GM21360 (cell line): ENCODE data around the gene EIF6.
"Not testable (repeated sequence)": the region's sequence is repeated elsewhere in the genome, so short reads cannot be mapped to it uniquely, and the experiment has no call there.

Source experiments
- ATAC-seq: cut with Tn5 transposase; IDR thresholded peaks from one replicate; pipeline ENCODE4 v1.9.1; 2021; ENCODE audit warnings: mild to moderate bottlenecking, moderate library complexity; ENCODE audit not compliant: unreplicated experiment

The EIF6 gene

GRCh38 chr20:35262731-35263531, 21.6 kb downstream of the EIF6 start:
- not testable (repeated sequence) for ATAC-seq

- not testable (repeated sequence) for ATAC-seq
Observed at GRCh38 chr20:35262321-35262720, 22.3 kb downstream of the EIF6 start.

- ATAC-seq, result no peak
Observed at GRCh38 chr20:35260426-35260825, 24.1 kb downstream of the EIF6 start.

- ATAC-seq, result no peak
Observed at GRCh38 chr20:35257175-35257909, 27.2 kb downstream of the EIF6 start.

GRCh38 chr20:35254448-35254999, 30.0 kb downstream of the EIF6 start:
- no peak for ATAC-seq

- ATAC-seq, result no peak
Observed at GRCh38 chr20:35253010-35253409, 31.6 kb downstream of the EIF6 start.

GRCh38 chr20:35252598-35252997, 32.0 kb downstream of the EIF6 start:
- not testable (repeated sequence) for ATAC-seq

GRCh38 chr20:35252037-35252461, 32.5 kb downstream of the EIF6 start:
- no peak for ATAC-seq

- no peak for ATAC-seq
Observed at GRCh38 chr20:35251613-35251940, 33.0 kb downstream of the EIF6 start.

GRCh38 chr20:35248641-35249475, 35.7 kb downstream of the EIF6 start:
- no peak for ATAC-seq

- ATAC-seq, result no peak
Observed at GRCh38 chr20:35246723-35247122, 37.8 kb downstream of the EIF6 start.

GRCh38 chr20:35243986-35244385, 40.6 kb downstream of the EIF6 start:
- ATAC-seq, result no peak

- ATAC-seq, result no peak
Observed at GRCh38 chr20:35243317-35243716, 41.3 kb downstream of the EIF6 start.

- no peak for ATAC-seq
Observed at GRCh38 chr20:35240811-35241293, 43.7 kb downstream of the EIF6 start.

- ATAC-seq, result no peak
Observed at GRCh38 chr20:35240083-35240810, 44.3 kb downstream of the EIF6 start.

GRCh38 chr20:35238735-35239134, 45.8 kb downstream of the EIF6 start:
- no peak for ATAC-seq

- no peak for ATAC-seq
Observed at GRCh38 chr20:35238170-35238569, 46.4 kb downstream of the EIF6 start.

GRCh38 chr20:35237486-35237885, 47.1 kb downstream of the EIF6 start:
- no peak for ATAC-seq

GRCh38 chr20:35235881-35236280, 48.7 kb downstream of the EIF6 start:
- no peak for ATAC-seq

GRCh38 chr20:35232575-35232974, 52.0 kb downstream of the EIF6 start:
- no peak for ATAC-seq
